Upper lobe of right lung (tissue), 1 donor: Measurements from ENCODE around the gene ATG4B. TPM values are rescaled to one million over a fixed set of nuclear protein-coding genes. Genes with fewer than 3 reads are reported as not detected.

Experiments used
- ATAC-seq: fragments of 200-7000 bp; cut with Tn5 transposase; one replicate; pipeline ENCODE4 v1.9.1; 2020; ENCODE audit warnings: mild to moderate bottlenecking, moderate library complexity
- DNase-seq: peaks from one replicate; pipeline ENCODE4 v3.0.0-alpha.2; 2020
- H3K27ac ChIP-seq: fragments of 200-600 bp; one replicate; pipeline ENCODE4 v1.8.0; 2022
- H3K27me3 ChIP-seq: fragments of 200-600 bp; one replicate; pipeline ENCODE4 v1.8.0; 2022; ENCODE audit warnings: mild to moderate bottlenecking
- H3K36me3 ChIP-seq: fragments of 200-600 bp; one replicate; pipeline ENCODE4 v1.8.0; 2022
- H3K4me1 ChIP-seq: fragments of 200-600 bp; one replicate; pipeline ENCODE4 v1.8.0; 2022
- H3K4me3 ChIP-seq: fragments of 200-600 bp; one replicate; pipeline ENCODE4 v1.8.0; 2022; ENCODE audit warnings: mild to moderate bottlenecking
- H3K9me3 ChIP-seq: fragments of 200-600 bp; one replicate; pipeline ENCODE4 v1.8.0; 2022
- CTCF ChIP-seq: fragments of 200-600 bp; IDR thresholded peaks from one replicate; pipeline ENCODE4 v1.8.0; 2022; ENCODE audit warnings: antibody characterized with exemption
- intact Hi-C: fragments of 100-400 bp; cut with DNase I; formaldehyde crosslinking; loops from one replicate; pipeline ENCODE4 v1.11.0; 2022
- total RNA-seq: library from RNA; stranded (reverse); fragmentation: NEBNext Ultra II Directional; extraction: Animal tissue kit (Norgen Biotek cat#: 25700); gene quantifications from one replicate; pipeline ENCODE4 v1.2.1, GENCODE V29; 2021
- donor health status: DM: no; HTN: yes; CAD: no; lungs with severe emphysema.

The ATG4B gene
- total RNA-seq, 1 donor from 2014 or later, result 72.0 TPM

- Histone ChIP-seq H3K9me3 (no peaks in the 10 kb centered on the region), H3K36me3 (peaks cover 30% of the 10 kb centered on the region), H3K27ac (no peak overlapping the region), H3K27me3 (no peaks in the 10 kb centered on the region), H3K4me3 (no peak overlapping the region), H3K4me1 (peaks cover 4% of the 10 kb centered on the region)
- intact Hi-C loops, result no loop called here
- ATAC-seq (no peak), DNase-seq (no peak)
- no peak for TF ChIP-seq CTCF
These were observed 11.9 kb downstream of the ATG4B start for GRCh38 chr2:241649404-241649803.

- Histone ChIP-seq H3K36me3 (peaks cover 36% of the 10 kb centered on the region), H3K27ac (no peak overlapping the region), H3K9me3 (no peaks in the 10 kb centered on the region), H3K4me3 (no peak overlapping the region), H3K4me1 (peaks cover 4% of the 10 kb centered on the region), H3K27me3 (no peaks in the 10 kb centered on the region)
- ATAC-seq (peak; percentile 37), DNase-seq (peak; percentile 57)
- TF ChIP-seq CTCF, result no peak
- intact Hi-C loops, result no loop called here
These were observed 12.4 kb downstream of the ATG4B start for GRCh38 chr2:241649927-241650326.

GRCh38 chr2:241652142-241652541, 14.6 kb downstream of the ATG4B start:
- no peak for TF ChIP-seq CTCF
- Histone ChIP-seq H3K36me3 (peaks cover 54% of the 10 kb centered on the region), H3K4me3 (no peak overlapping the region), H3K4me1 (peaks cover 4% of the 10 kb centered on the region), H3K27me3 (no peaks in the 10 kb centered on the region), H3K9me3 (no peaks in the 10 kb centered on the region), H3K27ac (no peak overlapping the region)
- ATAC-seq (no peak), DNase-seq (no peak)
- intact Hi-C loops, result no loop called here

GRCh38 chr2:241652722-241653121, 15.2 kb downstream of the ATG4B start:
- intact Hi-C loops, result no loop called here
- Histone ChIP-seq H3K4me3 (no peak overlapping the region), H3K4me1 (peaks cover 4% of the 10 kb centered on the region), H3K36me3 (peaks cover 56% of the 10 kb centered on the region), H3K27ac (no peak overlapping the region), H3K27me3 (no peaks in the 10 kb centered on the region), H3K9me3 (no peaks in the 10 kb centered on the region)
- no peak for TF ChIP-seq CTCF
- no peak for DNase-seq
- ATAC-seq, result no peak

GRCh38 chr2:241653210-241653750, 15.8 kb downstream of the ATG4B start:
- no peak for ATAC-seq

More at GRCh38 chr2:241653210-241653750, 15.8 kb downstream of the ATG4B start:
- intact Hi-C loops, result no loop called here
- no peak overlapping the region for H3K4me3 ChIP-seq
- H3K36me3 ChIP-seq, result peaks cover 59% of the 10 kb centered on the region
- no peak for DNase-seq
- no peaks in the 10 kb centered on the region for H3K27me3 ChIP-seq
- no peak overlapping the region for H3K27ac ChIP-seq
- TF ChIP-seq CTCF, result no peak
- no peaks in the 10 kb centered on the region for H3K9me3 ChIP-seq
- H3K4me1 ChIP-seq, result peaks cover 4% of the 10 kb centered on the region
